GM18502 (cell line): ENCODE data around the gene TMEM231.
"Not testable (repeated sequence)": the region's sequence is repeated elsewhere in the genome, so short reads cannot be mapped to it uniquely, and the experiment has no call there.

ENCODE experiments used
- ATAC-seq: cut with Tn5 transposase; IDR thresholded peaks from one replicate; pipeline ENCODE4 v1.9.1; 2021; ENCODE audit warnings: mild to moderate bottlenecking; ENCODE audit not compliant: unreplicated experiment, poor library complexity

The TMEM231 gene

DNA sequence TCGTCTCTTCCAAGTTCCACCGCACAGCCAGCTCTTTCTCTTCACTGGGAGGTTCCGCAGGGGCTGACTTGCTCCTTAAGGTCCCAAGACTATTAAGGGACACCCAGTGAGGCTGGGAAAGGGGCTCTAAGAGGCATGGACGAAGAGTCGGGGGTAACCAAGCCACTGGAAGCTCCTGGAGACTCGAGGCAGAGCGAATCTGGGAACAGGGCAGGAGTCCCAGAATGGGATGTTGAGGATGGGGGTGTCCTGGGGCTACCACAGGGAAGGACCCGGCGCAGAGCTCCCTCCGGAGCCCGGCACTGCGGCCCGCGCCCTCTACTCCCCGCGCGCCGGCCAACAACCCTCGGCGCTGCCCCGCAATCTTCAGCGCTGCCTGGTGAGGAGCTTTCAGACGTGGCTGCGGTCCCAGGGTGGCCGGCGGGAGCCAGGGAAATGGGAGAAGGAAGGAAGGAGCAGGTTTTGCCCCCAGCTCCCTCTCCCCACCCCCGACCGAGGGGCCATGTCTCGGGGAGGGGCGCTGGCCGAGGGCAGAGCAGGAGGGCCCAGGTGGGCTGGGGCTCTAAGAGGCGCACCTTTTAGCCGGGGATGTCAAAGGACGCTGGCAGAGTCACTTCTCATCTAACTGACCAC, 20.7 kb downstream of the TMEM231 start:
- ATAC-seq: no peak

DNA sequence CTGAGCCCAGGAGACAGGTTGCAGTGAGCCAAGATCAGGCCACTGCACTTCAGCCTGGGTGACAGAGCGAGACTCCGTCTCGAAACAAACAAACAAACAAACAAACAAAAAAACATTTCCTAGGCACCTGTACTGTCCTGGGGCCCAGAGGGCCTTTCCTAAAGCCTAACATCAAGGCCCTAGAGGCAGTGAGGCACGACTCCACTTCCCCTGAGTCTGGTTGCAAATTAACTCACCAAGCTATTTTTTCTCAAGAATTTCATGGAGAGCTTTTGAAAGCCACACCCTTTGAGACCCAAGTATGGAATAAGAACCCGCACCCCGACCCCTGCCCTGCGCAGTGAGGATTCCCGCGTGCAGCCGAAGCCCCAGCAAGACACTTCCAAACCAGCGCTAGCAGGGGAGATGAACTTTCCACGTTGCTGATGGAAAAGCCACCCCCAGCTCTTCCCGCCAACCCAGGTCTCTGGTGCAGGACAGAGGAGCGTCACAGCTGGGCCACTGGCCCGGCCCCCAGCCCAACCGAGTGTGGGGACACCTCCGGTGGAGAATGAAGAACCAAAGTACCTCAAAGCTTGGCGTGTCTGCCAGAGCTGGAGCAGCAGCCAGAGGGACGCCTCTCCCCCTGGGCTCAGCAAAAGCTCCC, 21.4 kb downstream of the TMEM231 start:
- ATAC-seq: no peak

DNA sequence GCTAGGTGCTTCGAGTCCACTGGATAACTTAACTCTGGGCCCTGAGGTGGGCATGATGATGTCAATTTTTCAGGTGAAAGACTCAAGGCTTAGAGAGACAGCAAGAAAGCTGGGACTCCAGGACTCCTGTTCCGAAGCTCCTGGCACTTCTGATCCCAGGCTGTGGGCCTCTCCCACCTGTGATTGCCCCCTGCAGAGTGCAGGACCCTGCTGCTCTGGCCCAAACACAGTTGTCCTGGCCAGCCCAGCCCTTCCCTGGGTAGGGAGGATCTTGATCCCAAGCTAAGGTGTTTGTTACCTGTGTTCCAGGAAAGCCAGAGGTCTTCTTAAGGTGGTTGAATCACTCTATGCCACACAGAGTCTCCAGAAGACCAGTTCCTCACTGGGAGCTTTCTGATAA, 23.3 kb downstream of the TMEM231 start:
- no peak for ATAC-seq

DNA sequence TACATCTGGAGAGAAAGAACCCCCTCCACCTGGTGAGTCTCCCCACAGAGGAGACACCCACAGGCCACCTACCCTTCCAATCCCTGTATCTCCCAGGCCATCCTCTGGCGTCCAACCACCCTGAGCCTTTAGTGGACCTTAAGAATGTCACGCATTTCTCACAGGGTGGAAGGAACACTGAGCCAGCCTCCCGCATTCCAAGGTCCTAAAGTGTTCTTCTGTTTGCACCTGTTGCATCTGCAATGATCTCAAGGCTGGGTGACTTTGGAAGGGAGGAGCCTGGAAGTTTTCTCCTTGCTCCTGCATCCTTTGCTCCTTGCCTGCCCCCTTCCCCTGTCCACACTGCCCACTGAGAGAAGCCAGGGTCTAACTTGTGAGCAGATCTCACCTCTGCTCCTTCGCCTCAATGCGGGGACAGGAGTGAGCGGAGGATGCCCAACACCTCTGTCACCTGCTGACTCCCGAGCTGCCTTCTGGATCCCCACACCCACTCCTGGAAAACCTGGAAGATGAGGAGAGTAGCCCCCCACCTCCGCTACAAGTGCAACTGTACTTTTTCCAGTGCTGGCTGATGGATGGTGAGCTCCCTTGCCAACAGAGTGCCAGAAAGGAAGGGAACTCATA, 23.8 kb downstream of the TMEM231 start:
- ATAC-seq: no peak

DNA sequence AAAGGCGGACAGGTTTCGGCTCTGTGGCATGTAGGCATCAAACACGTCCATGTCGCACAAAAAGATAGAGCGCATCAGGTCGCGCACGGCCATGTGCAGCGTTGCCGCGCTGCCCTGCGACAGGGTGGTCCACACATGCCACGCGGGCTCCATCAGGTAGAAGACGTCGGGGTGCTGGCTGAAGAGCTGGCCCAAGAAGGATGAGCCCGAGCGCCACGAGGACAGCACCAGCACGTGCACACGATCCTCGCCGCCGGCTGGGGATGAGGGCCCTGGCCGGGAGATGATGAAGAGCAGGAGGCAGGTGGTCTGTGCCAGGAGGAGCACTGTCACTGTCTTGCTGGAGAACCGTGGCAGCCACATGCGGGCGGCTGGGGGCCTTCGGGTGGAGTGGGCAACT, 26.1 kb downstream of the TMEM231 start:
- ATAC-seq: no peak

DNA sequence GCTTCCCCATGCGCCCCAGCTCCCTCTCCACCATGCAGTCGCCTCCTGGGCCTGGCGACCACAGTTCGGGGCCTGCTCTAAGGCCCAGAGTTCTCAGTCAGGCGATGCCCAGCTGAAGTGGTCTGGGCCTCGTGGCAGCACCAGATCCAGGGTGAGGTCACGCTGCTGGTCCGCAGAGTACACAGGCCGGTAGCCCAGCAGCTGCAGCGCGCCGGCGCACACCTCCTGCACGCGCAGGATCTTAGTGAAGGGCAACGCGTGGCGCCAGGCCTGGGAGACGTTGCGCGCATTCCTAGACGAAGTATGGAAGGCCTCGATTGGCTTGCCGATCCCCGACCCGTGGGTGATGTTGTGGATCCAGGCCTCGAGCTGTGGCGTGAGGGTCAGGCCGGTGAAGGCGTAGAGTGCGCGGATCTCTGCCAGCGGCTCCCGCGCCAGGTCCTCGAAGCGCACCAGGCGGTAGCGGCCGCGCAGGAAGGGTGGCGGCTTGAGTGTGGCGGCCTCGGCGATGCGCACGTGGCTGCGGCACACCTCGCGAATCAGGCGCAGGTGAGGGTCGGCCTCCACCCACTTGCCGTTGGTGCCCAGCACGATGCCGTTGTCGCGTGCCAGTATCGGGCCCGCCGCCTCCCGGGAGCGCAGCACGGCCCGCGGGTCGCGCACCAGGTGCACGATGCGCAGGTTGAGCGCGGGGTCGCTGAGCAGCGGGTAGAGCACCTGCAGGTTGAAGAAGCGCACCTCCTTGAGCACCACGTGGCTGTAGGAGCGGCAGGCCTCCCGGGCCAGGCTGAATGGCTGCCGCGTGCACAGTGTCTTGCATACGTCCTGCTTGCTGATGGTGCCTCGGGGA, 26.8 kb downstream of the TMEM231 start:
- ATAC-seq: no peak

DNA sequence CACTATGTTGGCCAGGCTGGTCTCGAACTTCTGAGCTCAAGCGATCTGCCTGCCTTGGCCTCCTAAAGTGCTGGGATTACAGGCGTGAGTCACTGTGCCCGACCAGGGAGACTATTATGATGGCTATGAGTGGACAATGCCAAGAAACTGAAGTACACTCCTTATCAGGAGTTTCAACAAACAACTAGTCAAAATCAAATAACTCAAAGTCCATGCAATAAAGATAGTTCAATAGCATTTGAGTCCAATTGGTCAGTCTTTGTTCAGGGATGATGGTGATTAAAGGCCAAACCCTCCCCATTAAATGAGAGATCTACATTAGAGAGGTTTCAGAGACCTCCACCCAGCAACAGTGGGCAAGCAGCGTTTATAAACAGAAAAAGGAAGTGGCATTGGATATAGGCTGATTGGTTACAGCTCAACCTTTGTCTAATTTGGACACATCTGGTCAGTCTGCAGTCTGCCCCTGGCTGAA, 28.2 kb downstream of the TMEM231 start:
- no peak for ATAC-seq

DNA sequence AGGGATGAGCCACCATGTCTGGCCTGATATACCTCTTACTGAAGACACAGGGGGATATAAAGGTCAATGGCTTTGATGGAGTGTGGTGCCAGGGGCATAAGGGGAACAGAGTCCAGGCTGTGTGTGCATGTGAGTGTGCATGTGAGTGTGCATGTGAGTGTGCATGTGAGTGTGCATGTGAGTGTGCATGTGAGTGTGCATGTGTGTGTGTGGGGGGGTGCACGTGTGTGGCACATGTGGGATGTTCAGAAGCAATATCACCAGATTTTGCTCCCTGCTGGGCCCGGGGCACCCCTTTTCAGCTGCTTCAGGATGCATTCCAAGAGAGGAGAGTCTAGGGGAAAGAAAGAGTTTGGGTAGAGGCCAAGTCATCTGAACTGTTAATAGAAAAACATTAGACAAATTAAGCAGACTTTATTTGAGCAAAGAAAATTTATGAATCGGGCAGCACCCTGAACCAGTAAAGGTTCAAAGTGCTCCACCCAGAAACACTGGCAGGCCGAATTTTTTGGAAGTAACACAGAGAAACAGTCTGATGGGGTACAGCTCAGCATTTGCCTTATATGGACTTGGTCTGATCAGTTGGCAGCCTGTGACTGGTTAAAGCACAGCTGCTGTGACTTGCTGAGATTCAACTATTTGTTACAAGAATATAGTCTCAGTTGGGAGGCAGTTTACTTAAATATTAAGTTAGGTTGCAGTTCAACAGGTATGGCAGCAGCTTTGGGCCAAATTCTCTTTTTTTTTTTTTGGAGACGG, 29.8 kb downstream of the TMEM231 start:
- ATAC-seq: no peak

DNA sequence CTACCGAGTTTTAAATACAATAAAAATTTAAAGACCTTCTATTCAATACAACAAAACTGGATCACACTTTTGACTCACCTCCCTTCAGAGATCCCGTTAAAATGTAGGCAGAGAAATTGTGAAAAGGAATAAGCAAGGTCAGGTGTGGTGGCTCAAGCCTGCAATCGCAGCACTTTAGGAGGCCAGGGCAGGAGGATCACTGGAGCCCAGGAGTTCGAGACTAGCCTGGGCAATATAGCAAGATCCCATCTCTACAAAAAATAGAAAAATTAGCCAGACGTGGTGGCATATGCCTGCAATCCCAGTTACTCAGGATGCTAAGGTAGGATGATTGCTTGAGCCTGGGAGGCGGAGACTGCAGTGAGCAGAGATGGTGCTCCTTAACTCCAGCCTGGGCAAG, 36.9 kb downstream of the TMEM231 start:
- ATAC-seq: no peak

DNA sequence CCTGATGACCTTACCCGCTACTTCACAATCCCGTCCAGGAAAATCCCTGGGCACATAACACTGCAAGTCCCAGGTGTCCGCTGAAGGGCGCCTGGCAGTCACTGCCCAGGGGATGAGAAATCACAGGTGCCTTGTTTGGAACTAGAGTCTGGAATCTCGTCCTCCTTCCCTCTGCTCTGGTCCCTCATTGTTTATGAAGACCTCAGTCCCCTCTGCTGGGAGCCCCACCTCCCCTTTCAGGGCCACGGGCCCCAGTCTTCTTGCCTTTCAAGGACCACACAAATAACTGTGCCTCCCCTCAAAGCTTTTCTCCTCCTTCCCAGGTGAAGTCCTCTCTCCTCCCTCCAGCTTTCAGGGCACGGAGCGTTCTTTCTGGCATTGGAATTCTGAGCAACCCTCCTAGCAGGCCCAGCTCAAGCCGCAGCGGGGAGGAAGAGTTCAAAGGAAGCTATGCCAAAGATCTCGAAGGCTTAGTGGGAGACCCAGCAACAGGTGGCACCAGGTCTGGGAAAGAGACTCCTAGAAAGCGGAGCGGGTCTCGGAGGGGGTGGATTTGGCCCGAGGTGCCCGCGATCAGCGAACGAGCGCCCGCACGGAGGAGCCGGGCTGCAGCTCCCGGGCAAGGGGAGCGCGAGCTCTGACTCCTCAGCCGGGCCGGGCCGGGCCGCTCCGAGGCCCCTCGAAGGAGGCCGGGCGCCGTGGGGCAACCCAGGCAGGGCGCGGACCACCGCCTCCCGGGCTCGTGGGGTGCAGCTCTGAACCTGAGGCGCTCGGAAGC, 39.7 kb downstream of the TMEM231 start:
- peak; percentile 38 for ATAC-seq

DNA sequence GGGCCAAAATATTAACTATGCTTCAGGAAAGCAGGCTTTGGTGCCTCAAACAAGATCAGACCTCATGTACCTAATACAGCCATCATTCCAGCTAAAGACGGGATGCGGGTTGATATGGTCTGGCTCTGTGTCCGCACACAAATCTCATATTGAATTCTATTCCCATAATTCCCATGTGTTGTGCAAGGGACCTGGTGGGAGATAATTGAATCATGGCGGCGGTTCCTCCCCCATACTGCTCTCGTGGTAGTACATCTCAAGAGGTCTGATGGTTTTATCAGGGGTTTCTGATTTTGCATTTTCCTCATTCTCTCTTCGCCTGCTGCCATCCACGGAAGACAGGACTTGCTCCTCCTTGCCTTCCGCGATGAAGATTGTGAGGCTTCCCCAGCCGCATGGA, 41.8 kb downstream of the TMEM231 start:
- no peak for ATAC-seq

DNA sequence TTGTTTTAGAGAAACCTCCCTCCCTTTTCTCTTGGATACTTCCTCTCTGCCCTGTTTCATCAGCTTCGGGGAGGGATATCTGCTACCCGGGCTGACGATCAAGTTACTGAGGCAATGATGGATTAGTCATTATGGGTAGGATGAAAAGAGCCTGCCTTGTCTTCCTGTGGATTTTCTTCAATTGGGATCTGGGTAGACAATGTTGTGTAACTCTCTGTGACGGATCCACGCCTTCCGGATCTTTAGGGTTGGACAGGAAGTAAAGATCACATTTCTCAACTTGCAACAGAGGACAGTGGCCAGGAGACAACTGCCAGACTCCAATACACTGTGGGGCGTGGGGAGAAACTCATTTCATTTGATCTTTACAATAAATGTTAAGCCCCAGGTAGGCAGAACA, 49.5 kb downstream of the TMEM231 start:
- ATAC-seq: no peak

DNA sequence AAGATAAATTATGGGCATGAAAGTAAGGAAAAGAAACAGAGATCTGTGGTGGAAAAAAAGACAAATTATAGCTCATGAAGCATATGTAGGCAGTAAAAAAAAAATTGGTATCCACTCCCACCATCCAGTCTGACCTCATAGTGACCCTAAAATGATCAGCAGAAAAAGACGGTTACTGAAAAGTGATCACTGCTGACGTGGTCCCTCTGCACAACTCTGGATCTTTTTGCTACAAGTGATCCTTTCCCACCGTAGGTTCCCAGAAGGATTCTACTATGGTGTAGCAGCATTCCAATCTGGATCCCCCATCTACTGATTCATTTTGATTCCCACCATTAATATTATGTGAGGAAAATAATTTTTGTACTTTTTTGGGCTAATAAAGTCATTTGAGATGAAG, 49.9 kb downstream of the TMEM231 start:
- no peak for ATAC-seq

DNA sequence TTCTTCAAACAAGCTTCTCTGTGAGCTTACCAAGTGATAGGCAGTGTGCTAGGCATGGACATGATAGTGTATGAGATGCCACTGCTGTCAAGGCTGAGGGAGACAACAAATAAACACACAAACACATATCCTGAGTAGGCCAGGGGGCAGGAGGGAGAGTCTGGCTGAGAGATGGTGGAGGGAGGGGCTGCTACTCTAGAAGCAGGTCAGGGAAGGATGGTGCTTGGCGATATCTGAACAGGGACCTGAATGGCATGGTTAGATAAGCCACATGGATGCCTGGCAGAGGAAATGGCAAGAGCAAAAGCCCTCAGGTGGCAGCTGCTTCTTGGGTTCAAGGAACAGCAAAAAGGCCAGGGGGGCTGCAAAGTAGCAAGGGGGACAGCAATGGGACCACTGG, 52.3 kb downstream of the TMEM231 start:
- no peak for ATAC-seq

DNA sequence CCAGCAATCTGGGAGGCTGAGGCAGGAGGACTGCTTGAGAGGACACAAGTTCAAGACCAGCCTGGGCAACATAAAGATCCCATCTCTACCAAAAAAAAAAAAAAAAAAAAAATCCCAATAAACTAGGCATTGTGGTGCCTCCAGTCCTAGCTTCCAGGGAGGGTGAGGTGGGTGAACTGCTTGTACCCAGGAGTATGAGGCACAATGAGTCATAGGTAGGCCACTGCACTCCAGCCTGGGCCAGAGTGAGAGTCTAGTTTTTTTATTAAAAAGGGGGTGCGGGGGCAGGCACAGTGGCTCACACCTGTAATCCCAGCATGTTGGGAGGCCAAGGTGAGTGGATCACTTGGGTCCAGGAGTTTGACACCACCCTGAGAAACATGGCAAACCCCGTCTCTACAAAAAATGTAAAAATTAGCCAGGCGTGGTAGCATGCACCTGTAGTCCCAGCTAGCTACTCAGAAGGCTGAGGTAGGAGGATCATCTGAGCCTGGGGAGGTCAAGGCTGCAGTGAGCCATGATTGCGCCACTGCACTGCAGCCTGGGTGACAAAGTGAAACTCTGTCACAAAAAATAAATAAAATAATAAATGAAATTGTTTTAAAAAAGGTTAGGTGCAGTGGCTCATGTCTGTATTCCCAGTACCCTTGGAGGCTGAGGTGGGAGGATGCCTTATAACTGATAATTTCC, 53.0 kb downstream of the TMEM231 start:
- no peak for ATAC-seq

DNA sequence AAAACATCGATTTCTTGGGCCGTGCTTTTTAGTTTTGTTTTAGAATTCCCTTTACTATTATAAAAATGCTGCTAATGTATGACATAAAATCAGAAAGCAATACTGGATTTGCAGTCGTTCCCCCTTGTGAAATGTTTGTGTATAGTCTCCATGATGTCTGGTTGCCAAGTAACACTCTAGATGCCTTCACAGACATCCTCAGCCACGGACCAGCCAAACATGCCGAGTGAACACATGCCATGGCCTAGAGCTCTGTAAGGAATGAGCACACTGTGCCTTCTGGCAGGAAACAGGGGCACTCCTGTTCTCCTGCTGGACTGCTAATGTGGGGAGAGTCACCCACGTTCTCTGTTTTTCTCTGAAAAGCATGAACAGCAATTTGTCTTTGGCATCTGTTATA, 54.2 kb downstream of the TMEM231 start:
- not testable (repeated sequence) for ATAC-seq

DNA sequence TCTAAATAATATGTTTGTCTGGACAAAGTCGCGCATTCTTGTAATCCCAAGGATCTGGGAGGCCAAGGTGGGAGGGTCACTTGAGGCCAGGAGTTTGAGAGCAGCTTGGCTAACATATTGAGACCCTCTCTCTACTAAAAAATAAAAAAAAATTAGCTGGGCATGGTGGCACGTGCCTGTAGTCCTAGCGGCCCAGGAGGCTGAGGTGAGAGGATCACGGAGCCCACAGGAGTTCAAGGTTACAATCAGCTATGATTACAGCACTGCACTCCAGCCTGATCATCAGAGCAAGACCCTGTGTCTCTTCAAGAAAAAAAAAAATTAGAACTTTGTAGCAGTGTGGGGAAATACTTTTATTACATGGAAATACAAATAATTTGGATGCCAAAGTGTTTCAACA, 54.7 kb downstream of the TMEM231 start:
- ATAC-seq: no peak

DNA sequence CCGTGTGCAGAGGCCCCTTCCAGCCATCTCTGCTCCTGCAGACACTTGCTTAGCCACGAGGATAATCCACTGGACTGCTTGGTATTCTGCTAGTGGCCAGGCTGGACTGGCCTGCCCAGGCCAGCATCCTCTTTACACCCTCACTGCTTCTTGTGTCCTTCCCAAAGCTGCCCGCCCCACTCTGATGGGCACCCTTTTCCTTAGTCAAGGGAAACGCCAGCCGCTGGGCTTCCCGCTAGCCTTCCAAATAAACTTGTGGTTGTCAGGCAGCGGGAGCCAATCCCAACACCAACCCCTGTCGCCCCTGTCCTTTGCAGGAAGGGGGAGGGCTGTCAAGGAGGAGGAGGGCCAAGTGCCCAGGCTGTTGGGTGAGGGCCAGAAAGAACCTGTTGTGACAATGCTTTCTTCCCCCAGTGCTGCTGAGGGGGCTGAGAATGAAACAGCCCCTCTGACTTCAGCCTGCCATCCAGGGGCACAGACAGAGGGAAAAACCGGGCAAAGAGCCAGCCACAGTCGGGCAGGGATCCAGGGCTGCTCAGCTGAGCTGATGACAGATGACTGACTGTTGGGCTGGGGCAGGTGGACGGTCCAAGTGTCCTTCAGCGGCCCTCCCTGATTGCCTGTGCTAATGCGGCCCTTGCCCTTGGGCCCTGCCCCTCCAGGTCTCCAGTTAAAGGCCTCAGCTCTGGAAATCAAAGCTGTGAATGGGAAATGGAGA, 57.3 kb downstream of the TMEM231 start:
- ATAC-seq: not testable (repeated sequence)
